Right lobe of liver (tissue), 6 donors: Measurements from ENCODE around the gene NCK2. TPM values are rescaled to one million over a fixed set of nuclear protein-coding genes. Genes with fewer than 3 reads are reported as not detected.

Experiments used
- ATAC-seq, 4 donors: fragments of 200-7000 bp; cut with Tn5 transposase; one replicate each; pipeline ENCODE4 v1.9.1; 2020; ENCODE audit warnings: mild to moderate bottlenecking in 4 of 4, moderate library complexity in 4 of 4
- DNase-seq, 3 donors: peaks; one replicate each; pipeline ENCODE4 v3.0.0-alpha.2; 2020
- H3K27ac ChIP-seq, 3 donors: fragments of 200-600 bp; one replicate each; pipeline ENCODE4 v1.8.0; 2022
- H3K27me3 ChIP-seq, 2 donors: fragments of 200-600 bp; one replicate each; pipeline ENCODE4 v1.8.0; 2022
- H3K36me3 ChIP-seq, 4 donors: fragments of 200-600 bp; sonication (generic) in 1 of 4; one replicate each; pipeline versions ENCODE4 v1.5.1 to v1.8.0; 2017 to 2022; ENCODE audit warnings: control low read depth in 1 of 4
- H3K4me1 ChIP-seq, 4 donors: fragments of 200-600 bp; sonication (generic) in 1 of 4; one replicate each; pipeline versions ENCODE4 v1.5.1 to v1.8.0; 2017 to 2022; ENCODE audit warnings: control low read depth in 1 of 4
- H3K4me3 ChIP-seq, 3 donors: fragments of 200-600 bp; one replicate each; pipeline ENCODE4 v1.8.0; 2022
- H3K9me3 ChIP-seq, 4 donors: fragments of 200-600 bp; sonication (generic) in 1 of 4; one replicate each; pipeline versions ENCODE4 v1.5.1 to v1.8.0; 2017 to 2022; ENCODE audit warnings: control low read depth in 1 of 4
- POLR2A ChIP-seq: fragments of 450-650 bp; IDR thresholded peaks from one replicate; pipeline ENCODE4 v1.6.1; 2017; ENCODE audit warnings: antibody characterized with exemption, mild to moderate bottlenecking
- WGBS: methylation state at CpG from one replicate; pipeline ENCODE4 v1.1.6; 2018; ENCODE audit warnings: low coverage, low lambda C conversion rate; ENCODE audit not compliant: insufficient coverage; ENCODE audit errors: missing lambda C conversion rate; 5-methylcytosine and 5-hydroxymethylcytosine counted together
- intact Hi-C, 2 donors: fragments of 100-400 bp; cut with DNase I; formaldehyde crosslinking; loops; one replicate each; pipeline versions ENCODE4 v1.11.2 to v1.14.1; 2022
- total RNA-seq, 6 experiments: library from RNA; depleted of rRNA in 2 of 6; stranded (reverse); fragments of >200 nt in 2 of 6; fragmentation: NEBNext Ultra II Directional in 3 of 6; extraction: Animal tissue kit (Norgen Biotek cat#: 25700) in 3 of 6; gene quantifications; one replicate each; pipeline versions ENCODE4 v1.1.0 to v1.2.4, GENCODE V29; 2016 to 2023
- TF ChIP-seq, protein P1 (sequence below), 4 donors: fragments of 200-600 bp in 3 of 4; fragments of 450-650 bp in 1 of 4; IDR thresholded peaks; one replicate each; pipeline versions ENCODE4 v1.5.1 to v1.8.0; 2016 to 2022; ENCODE audit warnings: antibody characterized with exemption in 4 of 4, mild to moderate bottlenecking in 2 of 4
- donor health status: DM: no; HTN: yes; CAD: no.
- donor health status: DM: no; HTN: no; CAD: no.
- donor health status: DM: no; HTN: no; CAD: no.
- donor health status: DM: no; HTN: yes; CAD: no.
- donor health status: DM: no; HTN: yes; CAD: no.

Gene NCK2
- total RNA-seq, 6 experiments from 2014 or later, result 4.8 to 11.7 (median 7.1) TPM

DNA sequence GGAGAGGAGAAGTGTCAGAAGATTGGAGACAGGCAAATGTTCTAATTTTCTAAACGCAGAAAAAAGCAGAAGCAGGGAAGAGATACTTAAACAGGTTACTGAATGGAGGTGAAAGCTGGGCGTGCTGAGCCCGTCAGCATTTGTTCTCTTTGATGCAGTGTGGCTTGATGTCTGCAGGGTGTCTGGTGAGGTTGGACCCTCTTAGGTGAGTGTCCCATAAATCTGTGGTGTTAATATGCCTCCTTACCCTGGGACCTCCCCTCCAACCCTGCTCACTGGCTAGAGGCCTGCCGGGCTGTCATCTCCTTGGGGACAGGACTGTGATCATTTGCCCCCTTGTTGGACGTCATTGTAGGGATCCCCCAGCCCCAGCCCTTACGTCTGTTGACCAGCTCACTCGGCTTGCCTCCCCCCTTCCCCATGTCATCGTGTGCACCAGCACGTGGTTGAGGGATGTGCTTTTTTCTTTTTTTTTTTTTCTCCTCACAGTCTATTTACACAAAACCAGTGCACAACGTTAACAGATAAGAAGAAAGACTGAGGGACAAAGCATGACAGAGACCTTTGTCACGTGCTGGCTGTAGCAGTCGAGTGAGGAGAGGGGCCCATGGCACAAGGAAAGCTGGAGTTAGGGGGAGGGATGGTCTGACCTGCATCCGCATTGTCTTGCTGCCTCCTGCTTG is 56.4 kb downstream of the NCK2 start:
- H3K27ac ChIP-seq, result no peak overlapping the region
- H3K27me3 ChIP-seq, result no peaks in the 10 kb centered on the region
- intact Hi-C loops, result no loop called here
- ATAC-seq (no peak), DNase-seq (no peak)
- TF ChIP-seq, protein P1, sequence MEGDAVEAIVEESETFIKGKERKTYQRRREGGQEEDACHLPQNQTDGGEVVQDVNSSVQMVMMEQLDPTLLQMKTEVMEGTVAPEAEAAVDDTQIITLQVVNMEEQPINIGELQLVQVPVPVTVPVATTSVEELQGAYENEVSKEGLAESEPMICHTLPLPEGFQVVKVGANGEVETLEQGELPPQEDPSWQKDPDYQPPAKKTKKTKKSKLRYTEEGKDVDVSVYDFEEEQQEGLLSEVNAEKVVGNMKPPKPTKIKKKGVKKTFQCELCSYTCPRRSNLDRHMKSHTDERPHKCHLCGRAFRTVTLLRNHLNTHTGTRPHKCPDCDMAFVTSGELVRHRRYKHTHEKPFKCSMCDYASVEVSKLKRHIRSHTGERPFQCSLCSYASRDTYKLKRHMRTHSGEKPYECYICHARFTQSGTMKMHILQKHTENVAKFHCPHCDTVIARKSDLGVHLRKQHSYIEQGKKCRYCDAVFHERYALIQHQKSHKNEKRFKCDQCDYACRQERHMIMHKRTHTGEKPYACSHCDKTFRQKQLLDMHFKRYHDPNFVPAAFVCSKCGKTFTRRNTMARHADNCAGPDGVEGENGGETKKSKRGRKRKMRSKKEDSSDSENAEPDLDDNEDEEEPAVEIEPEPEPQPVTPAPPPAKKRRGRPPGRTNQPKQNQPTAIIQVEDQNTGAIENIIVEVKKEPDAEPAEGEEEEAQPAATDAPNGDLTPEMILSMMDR (IDR thresholded peaks at IDR 0.05), result no peak
- no peak for TF ChIP-seq POLR2A
- no peak overlapping the region for H3K4me3 ChIP-seq
- H3K4me1 ChIP-seq, result peaks cover 0 to 6% (median 0%) of the 10 kb centered on the region in 4 donors
- H3K36me3 ChIP-seq, result no peaks in the 10 kb centered on the region
- H3K9me3 ChIP-seq, result no peaks in the 10 kb centered on the region
- WGBS, result 48% methylated on average over 8 of the region's 13 CpGs

DNA sequence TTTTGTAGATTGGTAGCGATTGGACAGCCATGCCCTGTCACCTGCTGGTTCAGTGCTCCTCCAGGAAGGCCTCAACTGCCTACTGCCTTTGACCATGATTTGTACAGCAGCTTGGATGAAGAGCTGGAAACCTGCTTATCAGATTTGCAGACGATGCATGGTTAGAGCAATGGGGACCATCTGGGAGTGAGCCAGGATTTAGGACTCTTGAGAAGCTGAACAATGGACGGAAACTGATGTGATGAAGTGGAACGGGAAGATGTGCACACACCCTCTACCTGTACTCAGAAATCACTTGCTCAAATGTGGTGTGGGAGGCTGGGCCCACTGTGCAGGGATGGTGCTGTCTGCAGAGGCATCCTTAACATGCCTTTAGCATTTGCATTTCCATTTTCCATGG is 57.2 kb downstream of the NCK2 start:
- intact Hi-C loops, result no loop called here
- peaks cover 0 to 4% (median 0%) of the 10 kb centered on the region in 4 donors for H3K4me1 ChIP-seq
- 60% methylated on average over 1 of the region's 4 CpGs for WGBS

DNA sequence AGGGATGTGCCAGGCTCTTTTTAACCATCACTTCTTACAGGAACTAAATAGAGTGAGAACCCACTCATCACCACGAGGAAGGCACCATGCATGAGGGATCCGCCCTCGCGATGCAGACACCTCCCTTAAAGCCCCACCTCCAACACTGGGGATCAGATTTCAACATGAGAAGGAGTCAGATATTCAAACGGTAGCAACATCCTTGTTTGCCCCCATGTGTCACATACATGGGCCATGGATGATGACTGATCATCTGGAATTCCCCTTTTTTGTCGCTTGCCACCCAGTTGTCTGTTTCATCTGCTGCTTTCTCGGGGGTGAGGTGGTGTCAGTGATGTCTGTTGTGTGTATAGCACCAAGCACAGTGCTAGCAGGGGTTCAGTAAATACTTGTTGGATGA is 57.9 kb downstream of the NCK2 start:
- 28% methylated on average over 4 of the region's 7 CpGs for WGBS
- intact Hi-C loops, result no loop called here
- DNase-seq (no peak), ATAC-seq (no peak)
- Histone ChIP-seq H3K4me1 (no peaks in the 10 kb centered on the region), H3K36me3 (no peaks in the 10 kb centered on the region), H3K27me3 (no peaks in the 10 kb centered on the region), H3K4me3 (no peak overlapping the region), H3K9me3 (no peaks in the 10 kb centered on the region), H3K27ac (no peak overlapping the region)
- TF ChIP-seq, protein P1 (IDR thresholded peaks at IDR 0.05), result no peak
- no peak for TF ChIP-seq POLR2A

More for the DNA sequence above, 57.2 kb downstream of the NCK2 start:
- TF ChIP-seq, protein P1 (IDR thresholded peaks at IDR 0.05), result no peak
- TF ChIP-seq POLR2A, result no peak
- DNase-seq, result no peak
- no peak overlapping the region for H3K4me3 ChIP-seq
- no peaks in the 10 kb centered on the region for H3K36me3 ChIP-seq
- no peaks in the 10 kb centered on the region for H3K9me3 ChIP-seq
- no peaks in the 10 kb centered on the region for H3K27me3 ChIP-seq
- ATAC-seq, result no peak
- no peak overlapping the region for H3K27ac ChIP-seq

DNA sequence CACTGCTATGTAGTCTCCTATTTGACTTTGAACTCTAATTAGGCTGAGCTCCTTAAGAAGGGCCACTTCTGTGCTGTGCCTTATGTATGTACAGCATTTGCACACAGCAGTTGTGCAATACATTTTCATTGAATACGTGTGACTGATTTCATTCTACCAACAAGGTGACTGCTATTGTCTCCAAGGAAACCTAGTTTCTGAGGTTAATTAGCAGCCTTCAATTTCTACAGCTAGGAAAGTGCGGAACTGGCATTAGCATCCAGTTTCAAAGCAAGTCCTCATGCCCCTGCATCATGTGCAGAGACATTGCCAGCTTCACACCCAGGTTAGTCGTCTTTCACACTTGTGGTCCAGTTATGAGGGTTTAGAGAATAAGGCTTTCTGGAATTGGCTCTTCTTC is 58.6 kb downstream of the NCK2 start:
- no peak for ATAC-seq
- TF ChIP-seq POLR2A, result no peak
- TF ChIP-seq, protein P1 (IDR thresholded peaks at IDR 0.05), result no peak
- H3K9me3 ChIP-seq, result no peaks in the 10 kb centered on the region
- no peaks in the 10 kb centered on the region for H3K27me3 ChIP-seq
- WGBS, result 69% methylated on average over 3 of the region's 3 CpGs
- H3K4me1 ChIP-seq, result no peaks in the 10 kb centered on the region
- intact Hi-C loops, result no loop called here
- H3K36me3 ChIP-seq, result no peaks in the 10 kb centered on the region
- DNase-seq, result no peak
- no peak overlapping the region for H3K27ac ChIP-seq
- H3K4me3 ChIP-seq, result no peak overlapping the region
